ENCODE measurements around the gene UBR2.
"Not testable (repeated sequence)": the region's sequence is repeated elsewhere in the genome, so short reads cannot be mapped to it uniquely, and the experiment has no call there.

Gene UBR2

GRCh38 chr6:42628604-42629003 is 64.8 kb downstream of the UBR2 start:
- H3K27me3 ChIP-seq (ENCODE audit: control insufficient read depth, insufficient read depth, low read length), result no peaks in the 10 kb centered on the region
- H3K4me3 ChIP-seq (ENCODE audit: low read length), result no peak overlapping the region
- H3K36me3 ChIP-seq (ENCODE audit: control insufficient read depth, insufficient read depth, low read length), result no peaks in the 10 kb centered on the region
- H3K9ac ChIP-seq (ENCODE audit: low read length), result no peak overlapping the region
- H3K4me1 ChIP-seq (ENCODE audit: control insufficient read depth, insufficient read depth, low read length), result peaks cover 6% of the 10 kb centered on the region
- no peaks in the 10 kb centered on the region for H3K9me3 ChIP-seq (ENCODE audit: control insufficient read depth, low read length)

DNA sequence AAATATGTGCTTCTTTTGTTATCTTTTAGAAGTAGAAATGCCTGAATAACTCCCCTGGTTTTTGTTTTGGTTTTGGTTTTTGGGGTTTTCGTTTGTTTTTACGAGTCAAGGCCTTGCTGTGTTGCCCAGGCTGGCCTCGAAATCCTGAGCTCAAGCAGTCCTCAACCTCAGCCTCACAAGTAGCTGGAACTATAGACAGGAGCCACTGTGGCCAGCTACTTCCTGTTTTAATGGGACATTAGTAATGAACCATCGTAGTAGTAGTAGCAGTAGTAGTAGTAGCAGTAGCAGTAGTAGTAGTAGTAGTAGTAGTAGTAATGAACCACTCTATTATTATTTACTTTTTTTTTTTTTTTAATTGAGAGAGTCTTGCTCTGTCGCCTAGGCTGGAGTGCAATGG is 66.0 kb downstream of the UBR2 start:
- H3K36me3 ChIP-seq (ENCODE audit: control insufficient read depth, insufficient read depth, low read length), result no peaks in the 10 kb centered on the region
- H3K9me3 ChIP-seq (ENCODE audit: control insufficient read depth, low read length), result no peaks in the 10 kb centered on the region
- H3K9ac ChIP-seq (ENCODE audit: low read length), result no peak overlapping the region
- H3K27me3 ChIP-seq (ENCODE audit: control insufficient read depth, insufficient read depth, low read length), result no peaks in the 10 kb centered on the region
- H3K4me1 ChIP-seq (ENCODE audit: control insufficient read depth, insufficient read depth, low read length), result peaks cover 6% of the 10 kb centered on the region
- no peak overlapping the region for H3K4me3 ChIP-seq (ENCODE audit: low read length)

GRCh38 chr6:42637681-42638080 is 73.9 kb downstream of the UBR2 start:
- H3K4me3 ChIP-seq (ENCODE audit: low read length), result no peak overlapping the region
- H3K9ac ChIP-seq (ENCODE audit: low read length), result no peak overlapping the region
- H3K36me3 ChIP-seq (ENCODE audit: control insufficient read depth, insufficient read depth, low read length), result no peaks in the 10 kb centered on the region
- H3K27me3 ChIP-seq (ENCODE audit: control insufficient read depth, insufficient read depth, low read length), result no peaks in the 10 kb centered on the region
- no peaks in the 10 kb centered on the region for H3K4me1 ChIP-seq (ENCODE audit: control insufficient read depth, insufficient read depth, low read length)
- H3K9me3 ChIP-seq (ENCODE audit: control insufficient read depth, low read length), result no peaks in the 10 kb centered on the region

- H3K9ac ChIP-seq (ENCODE audit: low read length), result no peak overlapping the region
- no peaks in the 10 kb centered on the region for H3K9me3 ChIP-seq (ENCODE audit: control insufficient read depth, low read length)
- H3K27me3 ChIP-seq (ENCODE audit: control insufficient read depth, insufficient read depth, low read length), result no peaks in the 10 kb centered on the region
- no peak overlapping the region for H3K4me3 ChIP-seq (ENCODE audit: low read length)
- no peaks in the 10 kb centered on the region for H3K4me1 ChIP-seq (ENCODE audit: control insufficient read depth, insufficient read depth, low read length)
- H3K36me3 ChIP-seq (ENCODE audit: control insufficient read depth, insufficient read depth, low read length), result no peaks in the 10 kb centered on the region
Observed at GRCh38 chr6:42642794-42643193, 79.0 kb downstream of the UBR2 start.

DNA sequence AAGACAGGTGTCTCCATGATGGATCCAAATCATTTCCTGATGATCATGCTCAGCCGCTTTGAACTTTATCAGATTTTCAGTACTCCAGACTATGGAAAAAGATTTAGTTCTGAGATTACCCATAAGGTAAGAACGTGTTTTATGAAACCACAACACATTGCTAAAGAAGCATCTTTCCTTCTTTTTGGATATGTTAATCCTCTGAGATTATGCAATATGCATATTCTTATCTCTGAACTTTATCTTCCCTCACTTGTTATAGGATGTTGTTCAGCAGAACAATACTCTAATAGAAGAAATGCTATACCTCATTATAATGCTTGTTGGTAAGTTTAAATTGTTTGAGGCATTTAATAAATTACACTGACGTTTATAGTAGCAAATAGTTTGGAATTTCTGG is 80.4 kb downstream of the UBR2 start:
- Histone ChIP-seq H3K9me3 (ENCODE audit: control insufficient read depth, low read length) (no peaks in the 10 kb centered on the region), H3K4me3 (ENCODE audit: low read length) (no peak overlapping the region), H3K36me3 (ENCODE audit: control insufficient read depth, insufficient read depth, low read length) (no peaks in the 10 kb centered on the region), H3K9ac (ENCODE audit: low read length) (no peak overlapping the region), H3K4me1 (ENCODE audit: control insufficient read depth, insufficient read depth, low read length) (no peaks in the 10 kb centered on the region), H3K27me3 (ENCODE audit: control insufficient read depth, insufficient read depth, low read length) (no peaks in the 10 kb centered on the region)

GRCh38 chr6:42652024-42652746 is 88.4 kb downstream of the UBR2 start:
- H3K4me3 ChIP-seq (ENCODE audit: low read length), result no peak overlapping the region
- H3K27me3 ChIP-seq (ENCODE audit: control insufficient read depth, insufficient read depth, low read length), result no peaks in the 10 kb centered on the region
- no peaks in the 10 kb centered on the region for H3K36me3 ChIP-seq (ENCODE audit: control insufficient read depth, insufficient read depth, low read length)
- no peaks in the 10 kb centered on the region for H3K9me3 ChIP-seq (ENCODE audit: control insufficient read depth, low read length)
- no peak overlapping the region for H3K9ac ChIP-seq (ENCODE audit: low read length)
- no peaks in the 10 kb centered on the region for H3K4me1 ChIP-seq (ENCODE audit: control insufficient read depth, insufficient read depth, low read length)

DNA sequence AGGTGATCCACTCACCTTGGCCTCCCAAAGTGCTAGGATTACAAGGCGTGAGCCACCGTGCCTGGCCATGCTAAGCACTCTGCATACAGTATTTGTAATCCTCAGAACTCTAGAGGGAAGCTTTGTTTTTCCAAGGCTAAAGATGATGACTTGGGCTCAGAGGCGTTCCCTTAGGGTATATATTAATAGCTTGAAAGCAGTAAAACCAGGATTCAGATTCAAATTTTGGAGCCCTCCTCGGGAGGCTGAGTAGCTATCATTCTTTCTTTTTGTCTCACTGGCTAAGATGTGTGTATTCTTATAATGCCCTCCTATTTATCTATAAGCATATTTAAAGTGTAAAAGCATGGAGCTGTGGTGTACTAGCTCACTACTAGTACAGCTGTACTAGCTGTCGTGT is 90.0 kb downstream of the UBR2 start:
- Histone ChIP-seq H3K4me1 (ENCODE audit: control insufficient read depth, insufficient read depth, low read length) (no peaks in the 10 kb centered on the region), H3K9ac (ENCODE audit: low read length) (no peak overlapping the region), H3K36me3 (ENCODE audit: control insufficient read depth, insufficient read depth, low read length) (no peaks in the 10 kb centered on the region), H3K27me3 (ENCODE audit: control insufficient read depth, insufficient read depth, low read length) (no peaks in the 10 kb centered on the region), H3K4me3 (ENCODE audit: low read length) (no peak overlapping the region), H3K9me3 (ENCODE audit: control insufficient read depth, low read length) (no peaks in the 10 kb centered on the region)

DNA sequence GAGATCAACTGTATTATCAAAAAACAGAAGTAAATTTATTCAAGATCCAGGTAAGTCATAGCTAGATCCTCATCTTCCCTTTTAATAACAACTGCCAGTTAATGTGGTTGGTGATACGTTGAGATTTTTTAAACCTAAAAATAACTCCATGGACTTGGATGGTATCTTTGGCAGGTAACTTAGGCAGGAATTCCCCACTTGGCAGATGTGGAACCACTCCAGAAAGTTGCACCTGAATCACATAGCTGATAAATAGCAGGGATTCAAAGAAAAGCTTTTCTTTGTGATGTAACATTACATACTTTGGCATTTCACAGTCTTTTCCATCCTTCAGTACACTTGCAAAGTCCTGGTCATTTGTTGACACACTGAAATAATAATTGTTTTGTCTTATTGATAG is 96.0 kb downstream of the UBR2 start:
- Histone ChIP-seq H3K9me3 (ENCODE audit: control insufficient read depth, low read length) (no peaks in the 10 kb centered on the region), H3K9ac (ENCODE audit: low read length) (no peak overlapping the region), H3K4me3 (ENCODE audit: low read length) (no peak overlapping the region), H3K27me3 (ENCODE audit: control insufficient read depth, insufficient read depth, low read length) (no peaks in the 10 kb centered on the region), H3K4me1 (ENCODE audit: control insufficient read depth, insufficient read depth, low read length) (no peaks in the 10 kb centered on the region), H3K36me3 (ENCODE audit: control insufficient read depth, insufficient read depth, low read length) (no peaks in the 10 kb centered on the region)

- no peaks in the 10 kb centered on the region for H3K36me3 ChIP-seq (ENCODE audit: control insufficient read depth, insufficient read depth, low read length)
- H3K4me3 ChIP-seq (ENCODE audit: low read length), result no peak overlapping the region
- H3K9me3 ChIP-seq (ENCODE audit: control insufficient read depth, low read length), result no peaks in the 10 kb centered on the region
- H3K4me1 ChIP-seq (ENCODE audit: control insufficient read depth, insufficient read depth, low read length), result no peaks in the 10 kb centered on the region
- H3K9ac ChIP-seq (ENCODE audit: low read length), result no peak overlapping the region
- H3K27me3 ChIP-seq (ENCODE audit: control insufficient read depth, insufficient read depth, low read length), result no peaks in the 10 kb centered on the region
Observed at GRCh38 chr6:42661540-42662153, 97.8 kb downstream of the UBR2 start.

DNA sequence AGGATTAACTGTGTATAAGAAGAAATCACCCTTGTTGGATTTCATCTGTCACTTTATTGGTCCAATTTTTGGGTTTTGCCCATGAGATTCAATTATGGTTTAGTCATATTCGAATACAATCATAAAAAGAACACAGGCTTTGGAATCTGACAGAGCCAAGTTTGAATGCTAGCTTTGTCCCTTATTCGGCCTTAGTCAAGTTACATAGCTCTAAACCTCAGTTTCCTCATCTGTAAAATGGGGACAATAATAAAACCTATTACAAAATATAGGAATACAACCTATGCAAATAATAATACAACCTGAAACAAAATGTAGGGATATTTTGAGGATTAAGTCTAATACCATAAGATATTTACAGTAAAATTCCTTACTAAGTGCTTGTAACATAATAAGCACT is 100.9 kb downstream of the UBR2 start:
- Histone ChIP-seq H3K27me3 (ENCODE audit: control insufficient read depth, insufficient read depth, low read length) (no peaks in the 10 kb centered on the region), H3K9me3 (ENCODE audit: control insufficient read depth, low read length) (no peaks in the 10 kb centered on the region), H3K4me3 (ENCODE audit: low read length) (no peak overlapping the region), H3K36me3 (ENCODE audit: control insufficient read depth, insufficient read depth, low read length) (no peaks in the 10 kb centered on the region), H3K4me1 (ENCODE audit: control insufficient read depth, insufficient read depth, low read length) (no peaks in the 10 kb centered on the region), H3K9ac (ENCODE audit: low read length) (no peak overlapping the region)

- not testable (repeated sequence) for H3K9me3 ChIP-seq (ENCODE audit: control insufficient read depth, low read length); H3K27me3 ChIP-seq (ENCODE audit: control insufficient read depth, insufficient read depth, low read length); H3K4me1 ChIP-seq (ENCODE audit: control insufficient read depth, insufficient read depth, low read length); H3K4me3 ChIP-seq (ENCODE audit: low read length); H3K9ac ChIP-seq (ENCODE audit: low read length); H3K36me3 ChIP-seq (ENCODE audit: control insufficient read depth, insufficient read depth, low read length)
Observed at GRCh38 chr6:42674368-42674767, 110.5 kb downstream of the UBR2 start.

DNA sequence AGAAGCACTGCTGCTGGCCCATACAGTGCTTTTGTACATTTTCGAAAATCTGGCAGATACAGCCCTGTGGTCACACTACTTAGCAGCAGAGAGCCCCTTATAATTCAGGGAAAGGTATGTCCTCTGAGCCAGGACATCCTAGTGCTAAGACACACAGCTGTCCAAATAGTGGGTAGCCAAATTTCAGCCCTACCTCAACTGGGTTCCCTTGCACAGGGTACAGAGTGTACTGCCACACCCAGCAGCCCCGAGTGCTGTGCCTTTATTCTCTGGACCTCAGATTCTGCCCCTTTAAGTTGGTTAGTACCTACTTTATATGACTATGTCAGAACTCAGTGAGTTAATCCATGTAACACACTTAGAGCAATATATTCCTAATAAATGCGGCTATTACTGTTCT is 111.0 kb downstream of the UBR2 start:
- Histone ChIP-seq H3K9me3 (ENCODE audit: control insufficient read depth, low read length) (no peaks in the 10 kb centered on the region), H3K36me3 (ENCODE audit: control insufficient read depth, insufficient read depth, low read length) (peaks cover 9% of the 10 kb centered on the region), H3K9ac (ENCODE audit: low read length) (no peak overlapping the region), H3K27me3 (ENCODE audit: control insufficient read depth, insufficient read depth, low read length) (no peaks in the 10 kb centered on the region), H3K4me3 (ENCODE audit: low read length) (no peak overlapping the region), H3K4me1 (ENCODE audit: control insufficient read depth, insufficient read depth, low read length) (no peaks in the 10 kb centered on the region)

DNA sequence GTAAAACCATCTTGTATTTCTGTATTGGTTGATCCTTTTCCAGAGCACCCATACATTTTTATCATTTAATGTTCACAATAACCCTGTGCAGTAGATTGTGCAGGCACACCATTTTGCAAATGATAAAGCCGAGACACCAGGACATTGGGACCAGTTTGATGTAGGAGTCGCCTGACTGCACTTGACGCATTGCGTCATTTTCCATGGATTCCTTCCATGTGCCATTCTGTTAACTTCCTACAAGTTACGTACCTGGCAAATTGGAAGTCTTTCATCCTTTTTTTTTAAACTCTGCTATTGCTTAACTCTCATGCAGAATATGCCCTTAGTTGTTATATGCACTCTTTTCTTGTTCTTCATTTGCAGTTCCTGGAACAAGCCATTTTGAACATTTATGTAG is 115.5 kb downstream of the UBR2 start:
- H3K27me3 ChIP-seq (ENCODE audit: control insufficient read depth, insufficient read depth, low read length), result no peaks in the 10 kb centered on the region
- H3K36me3 ChIP-seq (ENCODE audit: control insufficient read depth, insufficient read depth, low read length), result peaks cover 9% of the 10 kb centered on the region
- no peaks in the 10 kb centered on the region for H3K9me3 ChIP-seq (ENCODE audit: control insufficient read depth, low read length)
- H3K9ac ChIP-seq (ENCODE audit: low read length), result no peak overlapping the region
- H3K4me1 ChIP-seq (ENCODE audit: control insufficient read depth, insufficient read depth, low read length), result no peaks in the 10 kb centered on the region
- H3K4me3 ChIP-seq (ENCODE audit: low read length), result no peak overlapping the region
